Neural cell (in vitro differentiated cells): ENCODE results near the gene BMPR2. TPM values are rescaled to one million over a fixed set of nuclear protein-coding genes. Genes with fewer than 3 reads are reported as not detected.

Experiments used
- H2AFZ ChIP-seq: fragments of 200-600, 300-800 bp; sonication (generic), shearing (Covaris generic); 2 replicates; pipeline ENCODE4 v1.6.0; 2014; ENCODE audit warnings: low read depth, mild to moderate bottlenecking, antibody characterized with exemption, low read length, moderate library complexity
- H3F3A ChIP-seq: fragments of 200-600 bp; shearing (Covaris generic); 2 replicates; pipeline ENCODE4 v1.6.1; 2016; ENCODE audit warnings: mild to moderate bottlenecking, moderate library complexity, mixed read lengths, antibody characterized with exemption, low read length; ENCODE audit not compliant: insufficient read depth, poor library complexity, severe bottlenecking
- H3K27ac ChIP-seq: fragments of 200-600, 300-800 bp; sonication (generic), shearing (Covaris generic); 2 replicates; pipeline ENCODE4 v1.5.1; 2014; ENCODE audit warnings: mild to moderate bottlenecking, low read length, moderate library complexity
- H3K27me3 ChIP-seq: fragments of 300-800, 200-600 bp; sonication (generic), shearing (Covaris generic); 2 replicates; pipeline ENCODE4 v1.6.0; 2014; ENCODE audit warnings: mild to moderate bottlenecking, low read depth, low read length, moderate library complexity; ENCODE audit not compliant: insufficient read depth
- H3K36me3 ChIP-seq: fragments of 300-800, 200-600 bp; sonication (generic), shearing (Covaris generic); 2 replicates; pipeline ENCODE4 v1.5.1; 2014; ENCODE audit warnings: mild to moderate bottlenecking, antibody characterized with exemption, low read length, moderate library complexity; ENCODE audit not compliant: insufficient read depth
- H3K4me2 ChIP-seq: fragments of 300-800, 200-600 bp; sonication (generic), shearing (Covaris generic); 2 replicates; pipeline ENCODE4 v1.6.0; 2014; ENCODE audit warnings: mild to moderate bottlenecking, low read length
- H3K4me3 ChIP-seq: fragments of 300-800, 200-600 bp; sonication (generic), shearing (Covaris generic); 2 replicates; pipeline ENCODE4 v1.5.1; 2014; ENCODE audit warnings: mild to moderate bottlenecking, low read length, moderate library complexity
- H3K79me2 ChIP-seq: fragments of 200-600 bp; shearing (Covaris generic); replicated peaks from 2 replicates; pipeline ENCODE4 v1.6.0; 2014; ENCODE audit warnings: mild to moderate bottlenecking, low read length, moderate library complexity; ENCODE audit not compliant: insufficient read depth
- H3K9ac ChIP-seq: fragments of 300-800, 200-600 bp; sonication (generic), shearing (Covaris generic); 2 replicates; pipeline ENCODE4 v1.6.1; 2016; ENCODE audit warnings: mild to moderate bottlenecking, low read length, mixed read lengths
- H3K9me2 ChIP-seq: fragments of 200-600 bp; shearing (Covaris generic); 2 replicates; pipeline ENCODE4 v1.6.1; 2016; ENCODE audit warnings: mild to moderate bottlenecking, low read length, mixed read lengths; ENCODE audit not compliant: insufficient read depth
- H3K9me3 ChIP-seq: fragments of 200-600, 300-800 bp; sonication (generic), shearing (Covaris generic); 2 replicates; pipeline ENCODE4 v1.6.1; 2016; ENCODE audit warnings: mild to moderate bottlenecking, mixed run types, low read length, moderate library complexity, mixed read lengths
- H4K20me1 ChIP-seq: fragments of 200-600 bp; shearing (Covaris generic); 2 replicates; pipeline ENCODE4 v1.6.1; 2016; ENCODE audit warnings: mild to moderate bottlenecking, mixed run types; ENCODE audit not compliant: insufficient read depth
- EP300 ChIP-seq: fragments of 450-650 bp; conservative IDR thresholded peaks from 2 replicates; pipeline ENCODE4 v1.6.1; 2014; ENCODE audit warnings: antibody characterized with exemption, mild to moderate bottlenecking, moderate library complexity; ENCODE audit not compliant: poor library complexity, severe bottlenecking
- EZH2 ChIP-seq: fragments of 200-600, 300-800 bp; shearing (Covaris generic), sonication (generic); IDR thresholded peaks from 2 replicates; pipeline ENCODE4 v1.6.1; 2014; ENCODE audit warnings: antibody characterized with exemption, low read length, borderline replicate concordance, mild to moderate bottlenecking; ENCODE audit not compliant: insufficient read depth, poor library complexity, severe bottlenecking
- MXI1 ChIP-seq: fragments of 450-650 bp; conservative IDR thresholded peaks from 2 replicates; pipeline ENCODE4 v1.6.1; 2014; ENCODE audit warnings: antibody characterized with exemption, mild to moderate bottlenecking; ENCODE audit not compliant: poor library complexity, severe bottlenecking
- POLR2AphosphoS5 ChIP-seq: IDR thresholded peaks from 2 replicates; pipeline ENCODE4 v1.6.1; 2012
- RAD21 ChIP-seq: fragments of 450-650 bp; conservative IDR thresholded peaks from 2 replicates; pipeline ENCODE4 v1.6.1; 2014; ENCODE audit warnings: antibody characterized with exemption, mild to moderate bottlenecking, moderate library complexity
- SMC3 ChIP-seq: fragments of 450-650 bp; conservative IDR thresholded peaks from 2 replicates; pipeline ENCODE4 v1.6.1; 2014; ENCODE audit warnings: antibody characterized with exemption, mild to moderate bottlenecking, moderate library complexity; ENCODE audit not compliant: poor library complexity
- TAF1 ChIP-seq: IDR thresholded peaks from 2 replicates; pipeline ENCODE4 v1.6.1; 2012; ENCODE audit warnings: low read depth
- polyA plus RNA-seq: library from polyadenylated mRNA; depleted of rRNA; stranded (reverse); fragments of >200 nt; gene quantifications from 2 replicates; pipeline ENCODE4 v1.2.3, GENCODE V29; 2014
- TF ChIP-seq, protein P1 (sequence below): fragments of 450-650 bp; IDR thresholded peaks from 2 replicates; pipeline ENCODE4 v1.5.1; 2014; ENCODE audit warnings: antibody characterized with exemption, mild to moderate bottlenecking, moderate library complexity; ENCODE audit not compliant: poor library complexity, severe bottlenecking
- TF ChIP-seq, protein P2 (sequence below): IDR thresholded peaks from 2 replicates; pipeline ENCODE4 v1.6.1; 2012; ENCODE audit warnings: borderline replicate concordance

Gene BMPR2
- polyA plus RNA-seq, 1 donor from 2014 or later = 18.4 TPM

DNA sequence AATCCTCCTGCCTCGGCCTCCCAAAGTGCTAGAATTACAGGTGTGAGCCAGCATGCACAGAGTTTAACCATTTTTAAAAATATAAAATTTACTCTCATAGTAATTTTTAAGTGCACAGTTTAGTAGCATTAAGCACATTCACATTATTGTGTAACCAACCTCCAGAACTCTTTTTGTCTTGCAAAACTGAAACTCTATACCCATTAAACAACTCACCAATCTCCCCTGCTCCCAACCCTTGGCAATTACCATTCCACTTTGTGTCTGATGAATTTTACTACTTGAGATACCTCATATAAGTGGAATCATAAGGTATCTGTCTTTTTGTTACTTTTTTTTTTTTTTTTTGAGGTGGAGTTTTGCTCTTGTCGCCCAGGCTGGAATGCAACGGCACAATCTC is 112.5 kb downstream of the BMPR2 start:
- no peak overlapping the region for H3K4me2 ChIP-seq
- H3K27ac ChIP-seq = no peak overlapping the region
- peaks cover 3% of the 10 kb centered on the region for H3K79me2 ChIP-seq
- no peaks in the 10 kb centered on the region for H3K27me3 ChIP-seq
- no peak for TF ChIP-seq TAF1
- TF ChIP-seq, protein P1, sequence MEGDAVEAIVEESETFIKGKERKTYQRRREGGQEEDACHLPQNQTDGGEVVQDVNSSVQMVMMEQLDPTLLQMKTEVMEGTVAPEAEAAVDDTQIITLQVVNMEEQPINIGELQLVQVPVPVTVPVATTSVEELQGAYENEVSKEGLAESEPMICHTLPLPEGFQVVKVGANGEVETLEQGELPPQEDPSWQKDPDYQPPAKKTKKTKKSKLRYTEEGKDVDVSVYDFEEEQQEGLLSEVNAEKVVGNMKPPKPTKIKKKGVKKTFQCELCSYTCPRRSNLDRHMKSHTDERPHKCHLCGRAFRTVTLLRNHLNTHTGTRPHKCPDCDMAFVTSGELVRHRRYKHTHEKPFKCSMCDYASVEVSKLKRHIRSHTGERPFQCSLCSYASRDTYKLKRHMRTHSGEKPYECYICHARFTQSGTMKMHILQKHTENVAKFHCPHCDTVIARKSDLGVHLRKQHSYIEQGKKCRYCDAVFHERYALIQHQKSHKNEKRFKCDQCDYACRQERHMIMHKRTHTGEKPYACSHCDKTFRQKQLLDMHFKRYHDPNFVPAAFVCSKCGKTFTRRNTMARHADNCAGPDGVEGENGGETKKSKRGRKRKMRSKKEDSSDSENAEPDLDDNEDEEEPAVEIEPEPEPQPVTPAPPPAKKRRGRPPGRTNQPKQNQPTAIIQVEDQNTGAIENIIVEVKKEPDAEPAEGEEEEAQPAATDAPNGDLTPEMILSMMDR = no peak
- TF ChIP-seq EP300 = no peak
- TF ChIP-seq, protein P2, sequence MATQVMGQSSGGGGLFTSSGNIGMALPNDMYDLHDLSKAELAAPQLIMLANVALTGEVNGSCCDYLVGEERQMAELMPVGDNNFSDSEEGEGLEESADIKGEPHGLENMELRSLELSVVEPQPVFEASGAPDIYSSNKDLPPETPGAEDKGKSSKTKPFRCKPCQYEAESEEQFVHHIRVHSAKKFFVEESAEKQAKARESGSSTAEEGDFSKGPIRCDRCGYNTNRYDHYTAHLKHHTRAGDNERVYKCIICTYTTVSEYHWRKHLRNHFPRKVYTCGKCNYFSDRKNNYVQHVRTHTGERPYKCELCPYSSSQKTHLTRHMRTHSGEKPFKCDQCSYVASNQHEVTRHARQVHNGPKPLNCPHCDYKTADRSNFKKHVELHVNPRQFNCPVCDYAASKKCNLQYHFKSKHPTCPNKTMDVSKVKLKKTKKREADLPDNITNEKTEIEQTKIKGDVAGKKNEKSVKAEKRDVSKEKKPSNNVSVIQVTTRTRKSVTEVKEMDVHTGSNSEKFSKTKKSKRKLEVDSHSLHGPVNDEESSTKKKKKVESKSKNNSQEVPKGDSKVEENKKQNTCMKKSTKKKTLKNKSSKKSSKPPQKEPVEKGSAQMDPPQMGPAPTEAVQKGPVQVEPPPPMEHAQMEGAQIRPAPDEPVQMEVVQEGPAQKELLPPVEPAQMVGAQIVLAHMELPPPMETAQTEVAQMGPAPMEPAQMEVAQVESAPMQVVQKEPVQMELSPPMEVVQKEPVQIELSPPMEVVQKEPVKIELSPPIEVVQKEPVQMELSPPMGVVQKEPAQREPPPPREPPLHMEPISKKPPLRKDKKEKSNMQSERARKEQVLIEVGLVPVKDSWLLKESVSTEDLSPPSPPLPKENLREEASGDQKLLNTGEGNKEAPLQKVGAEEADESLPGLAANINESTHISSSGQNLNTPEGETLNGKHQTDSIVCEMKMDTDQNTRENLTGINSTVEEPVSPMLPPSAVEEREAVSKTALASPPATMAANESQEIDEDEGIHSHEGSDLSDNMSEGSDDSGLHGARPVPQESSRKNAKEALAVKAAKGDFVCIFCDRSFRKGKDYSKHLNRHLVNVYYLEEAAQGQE = no peak
- TF ChIP-seq POLR2AphosphoS5 = no peak
- TF ChIP-seq SMC3 = no peak
- TF ChIP-seq RAD21 = no peak
- no peak for TF ChIP-seq MXI1
- no peak for TF ChIP-seq EZH2
- H4K20me1 ChIP-seq = no peaks in the 10 kb centered on the region
- H3F3A ChIP-seq = no peaks in the 10 kb centered on the region
- no peaks in the 10 kb centered on the region for H3K36me3 ChIP-seq
- no peak overlapping the region for H3K4me3 ChIP-seq
- no peaks in the 10 kb centered on the region for H3K9me3 ChIP-seq
- H2AFZ ChIP-seq = no peak overlapping the region
- H3K9me2 ChIP-seq = no peaks in the 10 kb centered on the region
- H3K9ac ChIP-seq = no peak overlapping the region

DNA sequence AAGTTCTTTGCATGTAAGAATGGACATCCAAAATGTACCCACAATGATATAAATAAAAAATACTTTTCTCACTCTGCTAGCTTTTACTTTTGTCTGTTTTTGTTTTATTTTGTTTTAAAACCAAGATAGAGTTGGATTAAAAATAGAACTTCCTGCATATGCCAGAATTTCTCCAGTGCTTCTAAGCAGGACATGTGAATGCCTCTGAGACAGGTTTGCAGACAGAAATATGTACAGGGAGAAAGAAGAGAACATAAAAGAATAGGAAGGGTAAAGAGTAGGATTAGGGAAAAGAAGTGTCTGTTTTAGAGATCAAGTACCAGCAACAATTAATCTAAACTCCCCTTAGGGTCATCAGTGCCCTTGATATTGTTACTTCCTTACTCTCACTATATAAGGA is 114.4 kb downstream of the BMPR2 start:
- Histone ChIP-seq H3K27me3 (no peaks in the 10 kb centered on the region), H3K27ac (no peak overlapping the region), H3K4me3 (no peak overlapping the region), H2AFZ (no peak overlapping the region), H3K9ac (no peak overlapping the region), H3K9me2 (no peaks in the 10 kb centered on the region), H3K36me3 (no peaks in the 10 kb centered on the region), H3K9me3 (no peaks in the 10 kb centered on the region), H3F3A (no peaks in the 10 kb centered on the region), H3K4me2 (no peak overlapping the region), H4K20me1 (no peaks in the 10 kb centered on the region), H3K79me2 (peaks cover 3% of the 10 kb centered on the region)
- no peak for TF ChIP-seq EP300
- TF ChIP-seq TAF1 = no peak
- TF ChIP-seq MXI1 = no peak
- no peak for TF ChIP-seq POLR2AphosphoS5
- no peak for TF ChIP-seq SMC3

DNA sequence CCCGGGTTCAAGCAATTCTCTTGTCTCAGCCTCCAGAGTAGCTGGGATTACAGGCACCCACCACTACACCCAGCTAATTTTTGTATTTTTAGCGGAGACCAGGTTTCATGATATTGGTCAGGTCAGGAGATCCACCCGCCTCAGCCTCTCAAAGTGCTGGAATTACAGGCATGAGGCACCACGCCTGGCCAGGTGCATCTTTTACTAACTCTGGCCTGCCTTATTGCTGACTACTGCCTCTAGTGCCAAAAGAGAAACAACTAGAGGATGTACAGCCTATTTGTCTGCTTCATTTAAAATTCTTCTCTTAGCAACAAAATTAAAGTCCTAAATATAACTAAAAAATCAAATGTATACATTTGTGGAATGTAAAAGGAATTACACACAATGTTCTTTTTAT is 115.4 kb downstream of the BMPR2 start:
- H3K9ac ChIP-seq = no peak overlapping the region
- H3K9me3 ChIP-seq = no peaks in the 10 kb centered on the region
- H3K4me3 ChIP-seq = no peak overlapping the region
- H3K27me3 ChIP-seq = peaks cover 3% of the 10 kb centered on the region
- H3K4me2 ChIP-seq = no peak overlapping the region
- no peak overlapping the region for H2AFZ ChIP-seq
- H3K27ac ChIP-seq = no peak overlapping the region
- no peaks in the 10 kb centered on the region for H3F3A ChIP-seq
- H3K9me2 ChIP-seq = no peaks in the 10 kb centered on the region
- TF ChIP-seq SMC3 (no peak), EZH2 (no peak), TAF1 (no peak), MXI1 (no peak)
- H3K36me3 ChIP-seq = no peaks in the 10 kb centered on the region
- H3K79me2 ChIP-seq = no peaks in the 10 kb centered on the region
- no peaks in the 10 kb centered on the region for H4K20me1 ChIP-seq
